SK-N-SH (cell line): ENCODE data around the gene FABP3. TPM values are rescaled to one million over a fixed set of nuclear protein-coding genes. Genes with fewer than 3 reads are reported as not detected.

Source experiments
- CTCF ChIA-PET: fragments of 300-600, 350-600 bp; formaldehyde crosslinking; extraction: SDS; loops from one replicate; lab custom pipeline; 2021; lab: Yijun Ruan, JAX
- POLR2A ChIA-PET: fragments of 350-600 bp; sonication (Branson Sonifier 250); formaldehyde crosslinking; extraction: SDS; loops from one replicate; lab custom pipeline; 2020; ENCODE audit warnings: antibody characterized with exemption, inconsistent platforms; lab: Yijun Ruan, JAX
- DNase-seq: peaks from one replicate; pipeline ENCODE4 v3.0.0; 2012
- H2AFZ ChIP-seq: fragments of 200-600 bp; sonication (generic); 2 replicates; pipeline ENCODE4 v1.8.1; 2016; ENCODE audit warnings: antibody characterized with exemption, mild to moderate bottlenecking, low read depth
- H3F3A ChIP-seq: fragments of 200-600 bp; sonication (generic); replicated peaks from 2 replicates; pipeline ENCODE3; 2016; ENCODE audit warnings: antibody characterized with exemption, mild to moderate bottlenecking; ENCODE audit not compliant: insufficient read depth
- H3K27ac ChIP-seq, 2 experiments: fragments of 200-500 bp in 1 of 2; fragments of 200-600 bp in 1 of 2; sonication (Bioruptor generic) in 1 of 2; sonication (generic), shearing (Covaris generic) in 1 of 2; 2 replicates each; pipeline versions ENCODE4 v1.5.1 to v1.6.1; 2014 to 2016; ENCODE audit warnings: low read depth in 2 of 2, inconsistent platforms in 1 of 2, low read length in 1 of 2, mild to moderate bottlenecking in 1 of 2, mixed read lengths in 1 of 2
- H3K27me3 ChIP-seq: fragments of 200-600 bp; sonication (generic), shearing (Covaris generic); 2 replicates; pipeline ENCODE4 v1.6.1; 2016; ENCODE audit warnings: mixed run types; ENCODE audit not compliant: insufficient read depth
- H3K36me3 ChIP-seq, 2 experiments: fragments of 200-500 bp in 1 of 2; fragments of 200-600 bp in 1 of 2; sonication (Bioruptor generic) in 1 of 2; sonication (generic) in 1 of 2; replicated peaks in 1 of 2; 2 replicates each; pipeline versions ENCODE3 to v1.5.1; 2014 to 2016; ENCODE audit warnings: low read length in 1 of 2, mild to moderate bottlenecking in 1 of 2; ENCODE audit not compliant: insufficient read depth in 2 of 2, control insufficient read depth in 1 of 2
- H3K4me1 ChIP-seq, 2 experiments: fragments of 200-500 bp in 1 of 2; fragments of 200-600 bp in 1 of 2; sonication (Bioruptor generic) in 1 of 2; sonication (generic), shearing (Covaris generic) in 1 of 2; 2 replicates each; pipeline versions ENCODE4 v1.5.1 to v1.6.1; 2014 to 2016; ENCODE audit warnings: low read depth in 1 of 2, low read length in 1 of 2, mixed run types in 1 of 2; ENCODE audit not compliant: insufficient read depth in 2 of 2, control insufficient read depth in 1 of 2
- H3K4me2 ChIP-seq: fragments of 200-600 bp; sonication (generic), shearing (Covaris generic); 2 replicates; pipeline ENCODE4 v1.6.1; 2017; ENCODE audit warnings: mixed run types
- H3K4me3 ChIP-seq, 2 experiments: fragments of 200-500 bp in 1 of 2; fragments of 200-600 bp in 1 of 2; sonication (Bioruptor generic) in 1 of 2; sonication (generic), shearing (Covaris generic) in 1 of 2; 2 replicates each; pipeline versions ENCODE4 v1.5.1 to v1.8.1; 2014 to 2016; ENCODE audit warnings: low read depth in 2 of 2, inconsistent platforms in 1 of 2, low read length in 1 of 2, mild to moderate bottlenecking in 1 of 2, mixed read lengths in 1 of 2, moderate library complexity in 1 of 2
- H3K79me2 ChIP-seq: fragments of 200-600 bp; sonication (generic); 2 replicates; pipeline ENCODE4 v1.8.1; 2017; ENCODE audit warnings: mild to moderate bottlenecking; ENCODE audit not compliant: insufficient read depth
- H3K9ac ChIP-seq: fragments of 200-600 bp; sonication (generic); 2 replicates; pipeline ENCODE4 v1.6.1; 2017; ENCODE audit warnings: mixed run types
- H3K9me2 ChIP-seq: fragments of 200-600 bp; sonication (generic); 2 replicates; pipeline ENCODE4 v1.6.1; 2017; ENCODE audit warnings: mixed run types
- H3K9me3 ChIP-seq: fragments of 200-600 bp; sonication (generic); 2 replicates; pipeline ENCODE4 v1.6.1; 2017; ENCODE audit warnings: mixed run types, mild to moderate bottlenecking, moderate library complexity
- H4K20me1 ChIP-seq: fragments of 200-600 bp; sonication (generic); 2 replicates; pipeline ENCODE4 v1.6.1; 2017; ENCODE audit warnings: mild to moderate bottlenecking, mixed run types; ENCODE audit not compliant: insufficient read depth
- CHD2 ChIP-seq: fragments of 150-350 bp; IDR thresholded peaks from 2 replicates; pipeline ENCODE4 v1.6.1; 2018; ENCODE audit warnings: low read length; ENCODE audit not compliant: partially characterized antibody
- ELF1 ChIP-seq: IDR thresholded peaks from 2 replicates; pipeline ENCODE4 v1.4.0; 2012
- EP300 ChIP-seq, 2 experiments: IDR thresholded peaks; 2 replicates each; pipeline versions ENCODE4 v1.4.0 to v1.6.1; 2012; ENCODE audit warnings: borderline replicate concordance in 1 of 2, low read depth in 1 of 2, low read length in 1 of 2
- FOSL2 ChIP-seq: IDR thresholded peaks from 2 replicates; pipeline ENCODE4 v1.4.0; 2012; ENCODE audit warnings: low read depth, mild to moderate bottlenecking, moderate library complexity, borderline replicate concordance
- GABPA ChIP-seq: IDR thresholded peaks from 2 replicates; pipeline ENCODE4 v1.4.0; 2012; ENCODE audit warnings: low read depth, mild to moderate bottlenecking
- MEF2A ChIP-seq: IDR thresholded peaks from 2 replicates; pipeline ENCODE4 v1.4.0; 2012; ENCODE audit warnings: low read depth, borderline replicate concordance
- NRF1 ChIP-seq: IDR thresholded peaks from 2 replicates; pipeline ENCODE4 v1.6.1; 2012; ENCODE audit warnings: low read depth, mild to moderate bottlenecking, low read length
- POLR2AphosphoS5 ChIP-seq: IDR thresholded peaks from 2 replicates; pipeline ENCODE4 v1.6.1; 2012; ENCODE audit warnings: low read depth, low read length
- RAD21 ChIP-seq: IDR thresholded peaks from 2 replicates; pipeline ENCODE4 v1.6.1; 2012; ENCODE audit warnings: mild to moderate bottlenecking, low read length
- REST ChIP-seq: IDR thresholded peaks from 2 replicates; pipeline ENCODE4 v1.6.1; 2012; ENCODE audit warnings: mild to moderate bottlenecking, low read depth, low read length, moderate library complexity
- SMC3 ChIP-seq: IDR thresholded peaks from 2 replicates; pipeline ENCODE4 v1.6.1; 2012; ENCODE audit warnings: low read depth, low read length, improper control_type of control experiment
- TAF1 ChIP-seq: IDR thresholded peaks from 2 replicates; pipeline ENCODE4 v1.6.1; 2012; ENCODE audit warnings: low read depth, mild to moderate bottlenecking, low read length, moderate library complexity, borderline replicate concordance
- TCF12 ChIP-seq: IDR thresholded peaks from 2 replicates; pipeline ENCODE4 v1.4.0; 2012
- YY1 ChIP-seq: IDR thresholded peaks from 2 replicates; pipeline ENCODE4 v1.4.0; 2012; ENCODE audit warnings: low read depth, mild to moderate bottlenecking
- ZBTB33 ChIP-seq: IDR thresholded peaks from 2 replicates; pipeline ENCODE4 v1.4.0; 2012; ENCODE audit warnings: low read depth, borderline replicate concordance
- WGBS: methylation state at CpG from one replicate; pipeline ENCODE4 v1.1.6; 2017; ENCODE audit warnings: low lambda C conversion rate; 5-methylcytosine and 5-hydroxymethylcytosine counted together
- polyA plus RNA-seq, 3 experiments: library from polyadenylated mRNA; depleted of rRNA; stranded (reverse); fragments of >200 nt; gene quantifications; 2 replicates each; pipeline ENCODE4 v1.2.3, GENCODE V29; 2012
- TF ChIP-seq, protein P1 (sequence below): IDR thresholded peaks from 2 replicates; pipeline ENCODE4 v1.4.0; 2012; ENCODE audit warnings: low read depth
- TF ChIP-seq, protein P2 (sequence below): fragments of 200-600 bp; sonication (generic); IDR thresholded peaks from 2 replicates; pipeline ENCODE4 v1.6.1; 2017; ENCODE audit warnings: antibody characterized with exemption, mild to moderate bottlenecking, moderate library complexity

The FABP3 gene
- polyA plus RNA-seq, 1 of the 3 experiments (the other 2 are of a cell fraction), result 0.08 TPM

DNA sequence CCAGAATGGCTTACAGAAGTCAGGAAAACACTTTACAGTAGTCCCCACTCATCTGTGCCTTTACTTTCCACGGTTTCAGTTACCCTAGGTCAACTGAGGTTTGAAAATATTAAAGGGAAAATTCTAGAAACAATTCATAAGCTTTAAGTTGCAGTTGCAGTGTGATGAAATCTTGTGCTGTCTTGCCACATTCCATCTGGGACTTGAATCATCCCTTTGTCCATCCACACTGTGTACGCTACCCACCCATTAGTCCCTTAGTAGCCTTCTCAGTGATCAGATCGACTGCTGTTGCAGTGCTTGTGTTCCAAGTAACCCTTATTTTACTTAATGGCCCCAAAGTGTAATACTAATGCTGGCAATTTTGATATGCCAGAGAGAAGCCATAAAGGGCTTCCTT is 45.5 kb downstream of the FABP3 start:
- Histone ChIP-seq H3K27me3 (no peaks in the 10 kb centered on the region), H3K4me1 (no peaks in the 10 kb centered on the region), H3F3A (no peaks in the 10 kb centered on the region), H3K27ac (no peak overlapping the region), H2AFZ (no peak overlapping the region), H3K9ac (no peak overlapping the region), H3K9me2 (no peaks in the 10 kb centered on the region), H4K20me1 (no peaks in the 10 kb centered on the region), H3K4me2 (no peak overlapping the region), H3K79me2 (no peaks in the 10 kb centered on the region), H3K9me3 (no peaks in the 10 kb centered on the region), H3K4me3 (no peak overlapping the region), H3K36me3 (peaks cover under 1 to 4% of the 10 kb centered on the region in 2 experiments)
- ChIA-PET POLR2A (no interaction called here), CTCF (interaction anchor here (1.0 to 7.2 kb wide), 4 partner anchors 9 to 144 kb away, joined by 3 to 112 read pairs (median 4); no protein-coding TSS in a partner anchor)
- DNase-seq, result no peak
- TF ChIP-seq EP300 (IDR thresholded peaks at IDR 0.05; ENCODE audit: borderline replicate concordance in 1 of 2, low read depth in 1 of 2, low read length in 1 of 2) (no peak), POLR2AphosphoS5 (no peak), FOSL2 (no peak), RAD21 (no peak), TAF1 (no peak), TCF12 (no peak), ZBTB33 (no peak), ELF1 (no peak), SMC3 (no peak), GABPA (no peak), REST (no peak), NRF1 (no peak), YY1 (no peak), MEF2A (no peak), CHD2 (no peak)
- TF ChIP-seq, protein P1, sequence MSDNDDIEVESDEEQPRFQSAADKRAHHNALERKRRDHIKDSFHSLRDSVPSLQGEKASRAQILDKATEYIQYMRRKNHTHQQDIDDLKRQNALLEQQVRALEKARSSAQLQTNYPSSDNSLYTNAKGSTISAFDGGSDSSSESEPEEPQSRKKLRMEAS, result no peak
- TF ChIP-seq, protein P2, sequence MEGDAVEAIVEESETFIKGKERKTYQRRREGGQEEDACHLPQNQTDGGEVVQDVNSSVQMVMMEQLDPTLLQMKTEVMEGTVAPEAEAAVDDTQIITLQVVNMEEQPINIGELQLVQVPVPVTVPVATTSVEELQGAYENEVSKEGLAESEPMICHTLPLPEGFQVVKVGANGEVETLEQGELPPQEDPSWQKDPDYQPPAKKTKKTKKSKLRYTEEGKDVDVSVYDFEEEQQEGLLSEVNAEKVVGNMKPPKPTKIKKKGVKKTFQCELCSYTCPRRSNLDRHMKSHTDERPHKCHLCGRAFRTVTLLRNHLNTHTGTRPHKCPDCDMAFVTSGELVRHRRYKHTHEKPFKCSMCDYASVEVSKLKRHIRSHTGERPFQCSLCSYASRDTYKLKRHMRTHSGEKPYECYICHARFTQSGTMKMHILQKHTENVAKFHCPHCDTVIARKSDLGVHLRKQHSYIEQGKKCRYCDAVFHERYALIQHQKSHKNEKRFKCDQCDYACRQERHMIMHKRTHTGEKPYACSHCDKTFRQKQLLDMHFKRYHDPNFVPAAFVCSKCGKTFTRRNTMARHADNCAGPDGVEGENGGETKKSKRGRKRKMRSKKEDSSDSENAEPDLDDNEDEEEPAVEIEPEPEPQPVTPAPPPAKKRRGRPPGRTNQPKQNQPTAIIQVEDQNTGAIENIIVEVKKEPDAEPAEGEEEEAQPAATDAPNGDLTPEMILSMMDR, result no peak
- 87% methylated on average over 3 of the region's 3 CpGs for WGBS
